ENCODE measurements around the gene SYNGR1.
"Not testable (repeated sequence)": the region's sequence is repeated elsewhere in the genome, so short reads cannot be mapped to it uniquely, and the experiment has no call there.

SYNGR1 gene

GRCh38 chr22:39330553-39330952 is 19.2 kb upstream of the SYNGR1 start:
- H3K4me1 Mint-ChIP-seq (ENCODE audit: low read depth); H3K9me3 Mint-ChIP-seq (ENCODE audit: low read depth); H3K27me3 Mint-ChIP-seq; H3K4me3 Mint-ChIP-seq; H3K27ac Mint-ChIP-seq; H3K36me3 Mint-ChIP-seq: not testable (repeated sequence)

- Mint-ChIP-seq H3K27ac (no peak overlapping the region), H3K4me1 (ENCODE audit: low read depth) (peaks cover 5% of the 10 kb centered on the region), H3K36me3 (no peaks in the 10 kb centered on the region), H3K9me3 (ENCODE audit: low read depth) (no peaks in the 10 kb centered on the region), H3K27me3 (no peaks in the 10 kb centered on the region), H3K4me3 (no peak overlapping the region)
Observed at GRCh38 chr22:39332441-39333064, 17.2 kb upstream of the SYNGR1 start.

- Mint-ChIP-seq H3K36me3 (no peaks in the 10 kb centered on the region), H3K4me3 (no peak overlapping the region), H3K27ac (no peak overlapping the region), H3K9me3 (ENCODE audit: low read depth) (no peaks in the 10 kb centered on the region), H3K4me1 (ENCODE audit: low read depth) (peaks cover 4% of the 10 kb centered on the region), H3K27me3 (no peaks in the 10 kb centered on the region)
Observed at GRCh38 chr22:39336411-39336810, 13.4 kb upstream of the SYNGR1 start.

- H3K27ac Mint-ChIP-seq, H3K36me3 Mint-ChIP-seq: not testable (repeated sequence)
Observed at GRCh38 chr22:39339775-39340174, 10.0 kb upstream of the SYNGR1 start.

GRCh38 chr22:39341179-39341578 is 8.6 kb upstream of the SYNGR1 start:
- H3K4me3 Mint-ChIP-seq: no peak overlapping the region
- no peaks in the 10 kb centered on the region for H3K36me3 Mint-ChIP-seq
- no peaks in the 10 kb centered on the region for H3K27me3 Mint-ChIP-seq
- H3K9me3 Mint-ChIP-seq (ENCODE audit: low read depth): no peaks in the 10 kb centered on the region
- H3K4me1 Mint-ChIP-seq (ENCODE audit: low read depth): peaks cover 3% of the 10 kb centered on the region
- H3K27ac Mint-ChIP-seq: no peak overlapping the region

More at GRCh38 chr22:39339775-39340174, 10.0 kb upstream of the SYNGR1 start:
- H3K4me1 Mint-ChIP-seq (ENCODE audit: low read depth); H3K27me3 Mint-ChIP-seq; H3K4me3 Mint-ChIP-seq; H3K9me3 Mint-ChIP-seq (ENCODE audit: low read depth): not testable (repeated sequence)

GRCh38 chr22:39343259-39344045 is 6.3 kb upstream of the SYNGR1 start:
- no peaks in the 10 kb centered on the region for H3K9me3 Mint-ChIP-seq (ENCODE audit: low read depth)
- no peak overlapping the region for H3K4me3 Mint-ChIP-seq
- no peaks in the 10 kb centered on the region for H3K27me3 Mint-ChIP-seq
- no peaks in the 10 kb centered on the region for H3K36me3 Mint-ChIP-seq
- no peak overlapping the region for H3K27ac Mint-ChIP-seq
- peaks cover 3% of the 10 kb centered on the region for H3K4me1 Mint-ChIP-seq (ENCODE audit: low read depth)

- Mint-ChIP-seq H3K4me1 (ENCODE audit: low read depth) (peaks cover 7% of the 10 kb centered on the region), H3K36me3 (no peaks in the 10 kb centered on the region), H3K4me3 (no peak overlapping the region), H3K27ac (no peak overlapping the region), H3K9me3 (ENCODE audit: low read depth) (no peaks in the 10 kb centered on the region), H3K27me3 (no peaks in the 10 kb centered on the region)
Observed at GRCh38 chr22:39344046-39344390, 5.8 kb upstream of the SYNGR1 start.

- peaks cover 12% of the 10 kb centered on the region for H3K4me1 Mint-ChIP-seq (ENCODE audit: low read depth)
- H3K4me3 Mint-ChIP-seq: no peak overlapping the region
- H3K9me3 Mint-ChIP-seq (ENCODE audit: low read depth): no peaks in the 10 kb centered on the region
- H3K27ac Mint-ChIP-seq: no peak overlapping the region
- H3K36me3 Mint-ChIP-seq: no peaks in the 10 kb centered on the region
- H3K27me3 Mint-ChIP-seq: no peaks in the 10 kb centered on the region
Observed at GRCh38 chr22:39345231-39345630, 4.6 kb upstream of the SYNGR1 start.

- H3K36me3 Mint-ChIP-seq: no peaks in the 10 kb centered on the region
- peak overlapping the region; percentile 41 for H3K27ac Mint-ChIP-seq
- no peaks in the 10 kb centered on the region for H3K9me3 Mint-ChIP-seq (ENCODE audit: low read depth)
Observed at GRCh38 chr22:39348909-39349505, 784 bp upstream of the SYNGR1 start.

GRCh38 chr22:39349506-39349966 is 255 bp upstream of the SYNGR1 start:
- peaks cover 16% of the 10 kb centered on the region for H3K4me1 Mint-ChIP-seq (ENCODE audit: low read depth)
- H3K27ac Mint-ChIP-seq: peak overlapping the region; percentile 41
- H3K27me3 Mint-ChIP-seq: no peaks in the 10 kb centered on the region
- H3K9me3 Mint-ChIP-seq (ENCODE audit: low read depth): no peaks in the 10 kb centered on the region
- no peaks in the 10 kb centered on the region for H3K36me3 Mint-ChIP-seq
- peak overlapping the region; percentile 87 for H3K4me3 Mint-ChIP-seq

More at GRCh38 chr22:39348909-39349505, 784 bp upstream of the SYNGR1 start:
- peak overlapping the region; percentile 87 for H3K4me3 Mint-ChIP-seq
- no peaks in the 10 kb centered on the region for H3K27me3 Mint-ChIP-seq
- peaks cover 16% of the 10 kb centered on the region for H3K4me1 Mint-ChIP-seq (ENCODE audit: low read depth)

- peak overlapping the region; percentile 78 for H3K4me3 Mint-ChIP-seq
- no peaks in the 10 kb centered on the region for H3K9me3 Mint-ChIP-seq (ENCODE audit: low read depth)
- peaks cover 16% of the 10 kb centered on the region for H3K4me1 Mint-ChIP-seq (ENCODE audit: low read depth)
- H3K27ac Mint-ChIP-seq: no peak overlapping the region
- no peaks in the 10 kb centered on the region for H3K27me3 Mint-ChIP-seq
- H3K36me3 Mint-ChIP-seq: no peaks in the 10 kb centered on the region
Observed at GRCh38 chr22:39350757-39351688, 1.2 kb downstream of the SYNGR1 start.

- Mint-ChIP-seq H3K27me3 (no peaks in the 10 kb centered on the region), H3K36me3 (no peaks in the 10 kb centered on the region), H3K4me1 (ENCODE audit: low read depth) (peaks cover 16% of the 10 kb centered on the region), H3K9me3 (ENCODE audit: low read depth) (no peaks in the 10 kb centered on the region), H3K27ac (no peak overlapping the region), H3K4me3 (peak overlapping the region; percentile 58)
Observed at GRCh38 chr22:39351689-39352214, 2.0 kb downstream of the SYNGR1 start.

GRCh38 chr22:39352306-39352891 is 2.6 kb downstream of the SYNGR1 start:
- Mint-ChIP-seq H3K9me3 (ENCODE audit: low read depth) (no peaks in the 10 kb centered on the region), H3K4me1 (ENCODE audit: low read depth) (peaks cover 16% of the 10 kb centered on the region), H3K27me3 (no peaks in the 10 kb centered on the region), H3K4me3 (no peak overlapping the region), H3K27ac (no peak overlapping the region), H3K36me3 (no peaks in the 10 kb centered on the region)

GRCh38 chr22:39353346-39353745 is 3.6 kb downstream of the SYNGR1 start:
- Mint-ChIP-seq H3K36me3 (no peaks in the 10 kb centered on the region), H3K9me3 (ENCODE audit: low read depth) (no peaks in the 10 kb centered on the region), H3K27ac (no peak overlapping the region), H3K4me3 (no peak overlapping the region), H3K4me1 (ENCODE audit: low read depth) (peaks cover 16% of the 10 kb centered on the region), H3K27me3 (no peaks in the 10 kb centered on the region)
